Left kidney (tissue), 2 donors: ENCODE data around the gene SIPA1L3. TPM values are rescaled to one million over a fixed set of nuclear protein-coding genes. Genes with fewer than 3 reads are reported as not detected.

ENCODE experiments used
- DNase-seq: peaks from one replicate; pipeline ENCODE4 v3.0.0-alpha.2; 2013
- polyA plus RNA-seq: library from polyadenylated mRNA; unstranded; fragments of 120-200 nt; gene quantifications from one replicate; pipeline ENCODE4 v1.2.1, GENCODE V29; 2013; ENCODE audit not compliant: insufficient read length

Gene SIPA1L3
- polyA plus RNA-seq, 1 donor = 27.7 TPM

DNA sequence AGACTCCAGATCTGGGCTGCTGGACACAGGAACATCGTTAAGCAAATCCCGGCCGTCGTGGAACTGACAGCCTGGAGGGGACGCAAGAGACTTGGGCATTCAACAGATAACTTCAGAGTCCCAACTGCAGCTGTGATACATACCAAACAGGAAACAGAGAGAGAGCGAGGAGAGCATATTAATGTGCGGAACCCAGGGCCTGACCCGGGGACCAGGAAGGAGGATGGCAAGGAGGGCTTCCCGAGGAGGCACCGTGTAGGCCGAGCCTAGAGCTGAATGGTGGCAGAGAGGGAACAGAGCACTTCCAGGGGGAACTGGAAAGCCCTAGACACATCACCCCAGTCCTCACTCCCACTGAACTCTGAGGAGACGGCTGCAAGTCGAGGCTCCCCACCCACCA lies 68.1 kb downstream of the SIPA1L3 start:
- DNase-seq = no peak

DNA sequence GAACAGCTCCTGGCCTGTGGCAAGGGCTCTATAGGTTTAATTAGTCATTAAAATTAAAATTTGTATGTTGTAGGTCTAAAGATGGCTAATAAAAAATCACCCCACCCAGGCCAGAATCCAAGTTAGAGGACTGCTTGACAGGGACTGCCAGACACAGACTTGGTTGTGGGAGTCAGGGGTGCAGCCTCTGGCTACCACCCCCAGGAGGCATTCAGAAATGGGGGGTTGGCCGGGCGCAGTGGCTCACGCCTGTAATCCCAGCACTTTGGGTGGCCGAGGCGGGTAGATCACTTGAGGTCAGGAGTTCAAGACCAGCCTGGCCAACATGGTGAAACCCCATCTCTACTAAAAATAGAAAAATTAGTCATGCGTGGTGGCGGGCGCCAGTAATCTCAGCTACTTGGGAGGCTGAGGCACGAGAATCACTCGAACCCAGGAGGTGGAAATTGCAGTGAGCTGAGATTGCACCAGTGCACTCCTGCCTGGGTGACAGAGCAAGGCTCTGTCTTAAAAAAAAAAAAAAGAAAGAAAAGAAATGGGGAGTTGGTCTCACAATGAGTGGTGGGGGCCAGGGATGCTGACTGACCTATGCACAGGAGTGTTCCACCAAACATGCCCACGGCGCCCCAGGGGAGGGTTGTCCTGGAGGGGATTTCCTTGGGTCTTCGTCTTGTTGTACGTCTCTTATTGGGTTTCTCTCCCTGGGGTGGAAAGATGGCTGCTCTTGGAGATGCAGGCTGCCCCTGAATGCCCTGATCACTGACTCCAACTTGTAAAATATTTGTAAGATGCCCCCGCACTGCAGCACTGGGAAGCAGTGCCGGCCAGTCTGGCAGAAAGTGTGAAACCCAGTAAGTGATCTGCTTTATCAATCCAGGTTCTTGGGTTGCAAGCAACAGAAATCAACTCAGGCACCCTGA lies 68.8 kb downstream of the SIPA1L3 start:
- no peak for DNase-seq

DNA sequence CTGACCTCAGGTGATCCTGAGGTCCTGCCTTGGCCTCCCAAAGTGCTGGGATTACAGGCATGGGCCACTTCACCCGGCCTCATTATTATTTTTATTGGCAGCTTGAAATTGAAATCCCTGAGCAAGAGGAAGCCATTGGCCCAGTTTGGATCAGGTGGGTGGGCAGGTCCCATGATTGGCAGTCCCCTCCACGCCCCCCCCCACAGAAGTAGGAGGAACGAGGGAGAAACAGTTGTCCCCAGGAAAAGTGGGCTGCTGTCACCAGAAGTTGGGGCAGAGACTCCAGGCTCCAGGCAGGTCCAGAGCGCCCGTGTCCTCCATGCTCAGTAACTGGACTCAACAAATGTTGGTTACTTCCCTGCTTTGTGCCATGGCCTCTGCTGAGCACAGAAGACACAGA lies 70.4 kb downstream of the SIPA1L3 start:
- DNase-seq = no peak

DNA sequence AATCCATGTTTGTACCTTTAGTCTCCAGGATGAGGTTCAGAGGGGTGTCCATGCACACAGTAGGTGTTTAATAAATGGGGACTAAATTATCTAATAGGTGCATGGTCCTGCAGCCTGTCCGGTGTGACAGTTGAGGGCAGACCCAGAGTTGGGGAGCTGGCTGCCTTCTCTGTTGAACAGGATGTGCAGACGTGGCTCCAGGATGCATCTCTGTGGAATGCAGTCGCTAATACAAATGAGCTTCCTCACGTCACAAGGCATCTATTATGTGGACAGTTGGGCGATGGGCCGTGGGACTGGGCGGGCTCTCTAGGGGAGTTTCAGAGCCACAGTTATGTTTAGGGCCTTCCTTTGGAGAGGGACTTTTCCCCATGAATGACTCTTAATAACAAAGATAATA lies 71.0 kb downstream of the SIPA1L3 start:
- no peak for DNase-seq

DNA sequence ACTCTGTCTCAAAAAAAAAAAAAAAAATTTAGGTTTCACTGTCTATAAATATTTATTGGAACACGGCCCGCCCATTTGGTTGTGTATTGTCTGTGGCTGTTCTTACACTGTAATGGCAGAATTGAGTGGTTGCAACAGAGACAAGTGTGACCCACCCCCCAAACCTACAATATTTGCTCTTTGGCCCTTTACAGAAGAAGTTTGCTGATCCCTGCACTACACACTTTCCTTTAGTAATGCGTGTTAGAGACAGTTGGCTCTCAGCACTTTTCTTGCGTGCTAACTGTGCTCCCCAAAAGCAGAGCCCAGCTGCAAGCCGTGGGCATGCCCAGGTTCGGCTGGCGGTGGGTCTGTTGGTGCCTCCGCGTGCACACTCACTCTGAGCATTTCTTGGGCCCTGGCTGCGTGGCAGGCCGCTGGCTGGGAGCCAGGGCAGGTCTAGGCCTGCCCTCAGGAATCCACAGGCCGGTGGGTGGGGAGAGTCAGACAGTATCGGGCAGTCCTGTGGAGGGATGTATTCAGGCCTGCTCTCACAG lies 72.6 kb downstream of the SIPA1L3 start:
- no peak for DNase-seq

DNA sequence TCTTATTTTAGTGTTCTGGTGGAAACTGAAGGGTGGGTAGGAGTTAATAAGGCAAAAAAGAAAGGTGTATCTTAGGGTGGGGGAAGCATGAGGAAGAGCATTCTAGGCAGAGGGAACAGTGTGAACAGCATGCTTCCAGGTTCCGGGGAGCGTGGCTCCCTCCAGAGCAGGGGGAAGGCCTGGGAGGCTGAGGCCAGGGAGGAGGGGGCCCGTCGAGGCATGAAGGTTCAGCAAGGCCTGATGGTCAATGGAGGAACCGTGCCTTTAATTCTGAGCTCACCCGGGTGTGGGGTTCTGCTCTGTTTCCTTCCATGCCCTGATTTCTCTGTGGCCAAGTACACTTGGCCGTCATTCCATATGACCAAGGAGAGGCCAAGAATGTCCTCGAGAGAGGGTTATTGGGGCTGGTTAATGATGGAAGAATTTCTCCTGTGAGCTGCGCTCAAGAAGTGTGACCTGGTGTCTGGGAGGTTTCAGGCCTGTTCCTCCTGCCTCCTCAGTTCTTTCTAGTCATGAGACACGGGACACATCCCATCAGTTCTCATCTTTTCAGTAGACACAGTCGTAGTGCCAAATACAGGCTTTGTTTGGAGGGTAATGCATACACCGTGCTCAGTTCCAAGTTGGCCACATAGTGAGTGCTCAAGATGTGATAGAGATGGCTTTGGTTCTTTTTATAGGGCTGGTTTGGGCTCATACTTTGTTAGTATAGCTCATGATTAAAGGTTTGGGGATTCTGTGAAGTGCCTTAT lies 73.6 kb downstream of the SIPA1L3 start:
- DNase-seq = peak; percentile 33

DNA sequence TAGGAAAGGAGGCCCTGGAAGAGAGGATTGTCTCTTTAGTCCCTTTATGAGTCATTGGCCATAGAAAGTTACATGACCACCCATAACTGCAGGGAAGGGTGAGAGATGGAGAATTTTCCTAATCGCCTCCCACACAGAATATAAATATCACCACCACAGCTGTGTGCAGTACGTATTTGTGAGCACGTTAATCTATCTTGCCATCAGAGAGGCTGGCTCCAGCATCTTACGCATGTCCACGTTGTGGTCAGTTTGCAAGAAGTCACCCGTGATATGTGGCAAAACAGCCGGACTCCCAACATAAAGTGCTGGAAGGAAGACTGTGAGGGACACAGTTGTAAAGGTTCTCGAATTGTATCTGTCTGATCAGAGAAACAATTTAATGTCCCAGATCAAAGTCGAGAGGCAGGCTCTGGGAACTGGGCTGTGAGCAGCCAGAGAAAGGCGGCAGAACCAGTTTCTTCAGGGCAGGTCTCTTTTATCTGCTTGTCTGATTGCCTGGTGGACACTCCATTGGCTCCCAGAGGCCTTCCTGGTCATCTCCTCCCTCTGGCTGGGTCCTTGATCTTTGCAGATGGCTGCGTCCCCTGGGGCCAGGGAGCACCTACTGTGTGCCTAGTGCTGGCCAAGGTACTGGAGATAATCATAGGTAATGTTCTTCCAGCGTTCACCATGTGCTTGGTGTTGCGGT lies 74.9 kb downstream of the SIPA1L3 start:
- DNase-seq = no peak

DNA sequence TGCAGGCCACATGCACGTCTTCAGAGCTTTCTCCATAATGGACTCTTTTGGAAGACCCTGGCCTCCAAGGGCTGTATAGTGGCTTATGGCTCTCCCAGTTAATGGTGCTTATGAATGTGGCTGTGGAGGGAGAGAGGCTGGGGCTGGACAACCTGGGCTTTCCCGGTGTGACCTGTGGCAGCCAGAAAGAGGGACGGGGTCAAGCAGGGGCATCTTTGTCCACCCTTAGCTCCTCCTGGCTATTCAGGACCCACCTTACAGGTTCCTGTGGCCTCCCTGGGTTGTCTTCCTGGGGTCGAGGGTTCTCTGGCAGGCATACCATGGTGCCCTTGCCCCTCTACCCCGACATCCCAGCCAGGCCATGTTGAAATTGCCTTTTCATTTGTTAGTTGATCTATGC lies 75.6 kb downstream of the SIPA1L3 start:
- no peak for DNase-seq

DNA sequence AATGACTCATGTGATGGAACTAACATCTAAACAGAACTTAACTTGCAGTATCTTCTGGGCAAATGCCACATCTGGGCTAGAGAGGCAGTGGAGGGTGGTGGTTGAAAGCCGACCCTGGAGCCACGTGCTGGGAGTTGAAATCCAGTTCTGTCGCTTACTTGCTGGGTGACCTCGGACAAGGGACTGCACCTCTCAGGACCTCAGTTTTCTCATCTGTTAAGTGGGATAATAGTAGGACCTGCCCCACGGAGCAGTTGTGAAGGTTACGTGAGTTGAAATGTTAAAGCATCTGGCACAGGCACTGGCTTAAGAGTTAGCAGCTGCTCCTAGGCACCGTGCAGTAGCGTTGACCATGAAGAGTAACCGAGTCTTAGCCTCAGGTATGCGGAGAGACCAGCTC lies 76.1 kb downstream of the SIPA1L3 start:
- no peak for DNase-seq

DNA sequence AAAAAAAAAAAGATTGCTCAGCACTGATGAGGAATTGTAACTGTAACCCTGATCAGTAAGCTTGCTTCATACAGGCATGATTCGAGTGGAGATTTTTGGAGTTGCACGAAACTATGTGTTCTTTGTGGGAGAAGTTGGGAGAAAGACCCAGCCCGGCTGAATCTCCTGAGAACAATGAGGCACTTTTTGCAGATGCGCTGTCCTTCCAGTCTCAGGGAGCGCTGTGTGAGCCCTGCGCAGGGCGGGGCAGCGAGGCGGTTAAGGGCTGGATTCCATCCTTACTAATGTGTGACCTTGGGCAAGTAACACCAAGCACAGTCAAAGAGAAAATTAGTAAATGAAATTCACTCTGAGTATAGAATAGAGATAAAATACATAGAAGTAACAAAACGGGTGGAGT lies 76.9 kb downstream of the SIPA1L3 start:
- no peak for DNase-seq

DNA sequence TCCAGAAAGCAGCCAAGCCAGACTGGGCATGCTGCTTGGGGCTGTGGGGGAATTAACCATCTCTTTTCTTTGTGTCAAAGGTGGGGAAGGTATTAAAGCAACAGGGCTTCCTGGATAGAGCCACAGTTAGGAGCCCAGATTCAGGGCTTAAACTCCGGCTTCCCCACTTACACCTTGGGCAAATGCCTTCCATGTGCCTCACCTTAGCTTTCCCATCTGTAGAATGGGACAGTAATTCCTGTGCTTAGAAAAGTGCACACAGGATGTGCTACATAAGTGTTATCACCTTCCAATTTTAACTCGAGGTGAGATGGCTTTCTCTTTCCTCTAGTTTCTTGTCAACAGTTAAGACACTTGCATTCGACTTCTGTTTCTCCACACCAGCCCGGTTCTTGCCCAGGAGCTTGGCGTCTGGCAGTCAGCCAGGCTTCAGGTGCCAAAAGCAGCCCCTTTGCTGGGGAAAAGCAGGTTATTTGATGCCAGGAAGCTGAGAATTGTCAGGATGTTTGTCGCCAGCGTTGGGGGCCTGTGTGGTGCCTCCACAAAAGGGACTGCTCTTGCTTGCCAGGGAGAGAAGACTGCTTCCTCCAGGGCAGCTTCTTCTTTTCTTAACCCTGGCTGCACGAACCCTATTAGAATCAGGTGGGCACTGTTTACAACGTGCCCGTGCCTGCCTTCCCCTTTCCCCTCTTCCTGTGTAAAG lies 79.2 kb downstream of the SIPA1L3 start:
- no peak for DNase-seq

DNA sequence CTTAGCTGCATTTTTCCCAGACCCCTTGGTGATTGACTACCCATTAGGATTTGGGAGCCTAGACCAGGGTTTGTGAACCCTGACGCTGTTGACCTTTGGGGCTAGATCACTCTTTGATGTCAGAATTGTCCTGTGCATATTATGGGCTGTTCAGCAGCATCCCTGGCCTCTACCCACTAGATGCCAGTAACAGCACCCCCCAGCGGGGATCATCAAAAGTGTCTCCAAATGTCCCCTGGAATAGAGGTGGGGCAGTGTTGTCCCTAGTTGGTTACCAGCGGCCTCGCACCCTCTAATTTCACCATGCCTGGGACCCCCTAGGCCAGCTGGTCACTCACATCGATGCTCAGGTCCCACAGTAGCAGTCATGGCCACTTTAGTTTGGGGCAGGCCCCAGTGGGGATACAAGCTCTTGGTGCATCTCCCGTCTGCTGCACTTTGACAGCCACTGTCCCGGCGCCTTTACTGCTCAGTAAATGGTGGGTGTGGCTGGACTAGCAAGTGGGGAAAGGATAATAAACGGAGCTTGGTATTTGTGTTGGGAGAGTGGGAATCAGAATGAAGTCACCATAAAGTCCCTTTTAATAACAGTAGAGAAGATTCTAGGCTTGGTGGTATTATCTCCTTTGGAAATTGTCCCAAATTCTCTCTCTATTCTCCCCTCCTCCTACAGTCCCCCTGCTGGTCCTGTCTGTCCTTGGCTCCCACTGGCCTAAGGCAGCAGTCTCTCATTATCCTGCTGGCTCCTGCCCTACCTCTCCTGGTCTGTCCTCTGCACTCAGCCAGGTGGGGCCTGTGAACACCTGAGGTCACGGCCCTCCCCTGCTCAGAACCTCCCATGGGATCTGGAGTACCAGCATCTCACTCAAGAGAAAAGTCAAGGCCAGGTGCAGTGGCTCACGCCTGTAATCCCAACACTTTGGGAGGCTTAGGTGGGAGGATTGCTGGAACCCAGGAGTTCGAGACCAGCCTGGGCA lies 80.6 kb downstream of the SIPA1L3 start:
- no peak for DNase-seq

DNA sequence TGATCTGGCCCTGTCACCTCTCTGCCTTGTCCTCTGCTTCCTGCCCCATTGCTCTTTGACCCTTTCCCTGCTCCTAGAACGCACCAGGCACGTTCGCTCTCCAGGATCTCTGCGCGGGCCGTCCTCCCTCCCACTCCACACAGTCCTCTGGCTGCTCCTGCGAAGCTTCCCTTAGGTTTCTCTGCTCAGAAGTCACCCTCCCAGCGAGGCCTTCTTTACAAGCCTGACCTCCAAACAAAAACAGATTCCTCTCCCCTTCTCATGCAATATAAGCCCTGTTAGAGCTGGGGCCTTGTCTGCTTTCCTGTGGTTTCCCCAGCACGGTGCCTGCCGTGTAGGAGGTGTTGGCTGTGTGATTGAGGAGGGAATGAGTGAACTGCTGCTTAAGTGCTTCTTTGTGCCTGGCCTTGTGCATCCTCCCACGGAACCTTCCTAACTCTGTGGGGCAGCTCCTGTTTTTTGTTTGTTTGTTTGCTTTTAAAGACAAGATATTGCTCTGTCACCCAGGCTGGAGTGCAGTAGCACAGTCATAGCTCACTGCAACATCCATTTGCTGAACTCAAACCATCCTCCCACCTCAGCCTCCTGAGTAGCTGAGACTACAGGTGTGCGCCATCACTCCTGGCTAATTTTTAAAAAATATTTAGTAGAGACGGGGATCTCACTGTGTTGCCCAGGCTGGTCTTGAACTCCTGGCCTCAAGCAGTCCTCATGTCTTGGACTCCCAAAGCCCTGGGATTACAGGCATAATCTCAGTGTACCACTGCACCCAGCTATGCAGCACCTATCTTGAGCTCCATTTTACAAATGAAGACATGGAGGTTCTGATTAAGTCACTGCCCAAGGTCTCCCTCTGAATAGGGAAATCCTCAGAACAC lies 82.0 kb downstream of the SIPA1L3 start:
- DNase-seq = no peak

DNA sequence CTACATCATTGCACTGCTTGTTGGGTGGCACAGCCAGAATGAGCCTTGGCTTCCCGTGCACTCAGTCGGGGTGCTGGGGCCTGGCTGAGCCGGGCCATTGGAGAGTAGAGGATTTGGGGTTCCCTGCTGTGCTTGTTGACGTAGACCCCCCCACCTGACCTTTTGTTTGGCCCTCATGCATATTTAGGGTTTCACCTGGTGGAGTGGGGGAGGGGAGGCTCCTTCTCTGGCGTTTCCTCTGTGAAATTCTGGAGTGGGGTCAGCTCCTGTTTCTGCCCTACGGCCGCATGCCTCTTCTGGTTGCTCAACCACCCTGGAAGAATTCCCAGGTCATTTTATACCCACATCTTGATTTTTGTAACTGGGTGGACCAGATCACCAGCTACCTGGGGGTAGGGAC lies 82.8 kb downstream of the SIPA1L3 start:
- DNase-seq = no peak

DNA sequence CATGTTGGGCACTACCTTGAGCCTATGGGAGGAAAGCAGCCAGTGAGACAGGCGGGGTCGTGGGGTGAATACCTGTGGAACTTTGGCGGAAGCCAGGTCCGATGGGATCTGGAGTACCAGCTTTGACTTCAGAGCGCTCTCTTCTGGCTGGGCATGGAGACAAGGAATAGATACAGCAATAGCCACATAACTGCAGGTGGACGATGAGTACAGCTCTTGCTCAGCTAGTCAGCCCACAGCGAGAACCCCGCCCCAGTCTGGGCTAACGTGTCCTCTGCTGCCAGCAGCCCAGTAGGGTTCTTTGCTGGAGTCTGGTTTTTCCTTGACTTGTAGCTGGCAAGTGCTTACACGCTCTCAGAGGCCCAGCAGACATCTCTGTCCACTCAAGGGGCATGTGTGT lies 83.4 kb downstream of the SIPA1L3 start:
- DNase-seq = no peak

DNA sequence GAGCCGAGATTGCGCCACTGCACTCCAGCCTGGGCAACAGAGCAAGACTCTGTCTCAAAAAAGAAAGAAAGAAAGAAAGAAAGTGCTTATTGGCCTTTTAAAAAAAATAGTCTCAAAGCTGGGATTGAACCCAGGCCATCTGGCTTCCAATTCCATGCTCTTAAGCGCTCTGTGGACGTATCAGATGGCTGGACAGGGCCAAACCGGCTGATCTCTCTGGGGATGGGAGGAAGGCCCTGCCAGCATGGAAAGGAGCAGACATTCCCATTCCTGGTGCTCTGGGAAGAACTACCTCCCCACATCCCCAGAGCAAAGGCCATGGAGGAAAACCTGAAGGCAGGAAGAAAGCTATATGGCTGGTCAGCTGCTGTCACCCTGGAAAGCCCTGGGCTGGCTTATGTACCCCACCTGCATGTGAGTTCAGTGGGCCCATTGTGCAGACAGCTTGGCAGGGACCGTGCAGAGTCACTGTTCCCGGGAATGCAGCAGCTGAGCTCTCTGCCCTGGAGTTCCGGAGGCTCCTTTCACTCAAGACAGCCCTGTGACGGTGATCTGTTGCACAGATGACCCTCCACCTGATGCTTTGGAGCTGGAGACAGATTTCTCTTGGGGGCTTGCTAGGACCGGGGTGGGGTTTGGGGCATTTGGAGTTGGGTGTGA lies 84.3 kb downstream of the SIPA1L3 start:
- DNase-seq = no peak

DNA sequence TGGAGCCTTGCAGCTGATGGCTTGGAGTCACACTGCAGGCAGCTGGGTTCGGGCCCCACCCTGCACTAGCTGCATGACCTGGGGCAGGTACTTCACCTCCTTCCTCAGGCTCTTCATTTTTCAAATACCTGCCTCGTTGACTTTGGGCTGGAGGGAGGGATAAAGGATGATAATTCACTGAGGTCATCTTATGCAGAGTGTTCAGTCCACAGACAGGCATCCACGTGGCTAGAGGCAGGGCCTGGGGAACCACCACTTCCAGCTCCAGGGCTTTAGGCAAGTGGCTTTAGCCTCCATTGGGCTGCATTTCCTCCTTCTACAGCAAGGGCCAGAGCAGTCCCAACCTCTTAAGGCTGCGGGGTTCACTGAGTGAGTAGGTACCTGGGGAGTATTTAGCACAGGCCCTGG lies 84.8 kb downstream of the SIPA1L3 start:
- no peak for DNase-seq

DNA sequence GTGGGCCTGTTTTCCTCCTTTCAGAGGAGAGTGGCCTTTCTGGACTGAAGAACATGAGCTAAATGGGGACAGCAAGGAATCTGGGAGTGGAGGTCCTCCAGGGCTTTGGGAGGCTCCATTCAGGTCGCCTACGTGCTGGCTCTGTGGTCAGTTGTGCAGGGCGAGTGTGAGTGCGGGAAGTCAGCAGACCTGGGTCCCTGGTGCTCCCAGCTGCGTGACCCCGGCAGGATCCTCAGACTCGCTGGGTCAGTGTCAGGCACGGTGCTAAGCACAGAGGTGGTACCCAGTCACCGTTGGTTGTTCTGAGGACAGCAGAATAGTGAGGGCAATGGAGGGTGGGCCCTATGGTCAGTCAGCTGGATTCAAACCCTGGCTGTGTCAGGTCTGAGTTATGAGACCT lies 85.8 kb downstream of the SIPA1L3 start:
- DNase-seq = no peak

DNA sequence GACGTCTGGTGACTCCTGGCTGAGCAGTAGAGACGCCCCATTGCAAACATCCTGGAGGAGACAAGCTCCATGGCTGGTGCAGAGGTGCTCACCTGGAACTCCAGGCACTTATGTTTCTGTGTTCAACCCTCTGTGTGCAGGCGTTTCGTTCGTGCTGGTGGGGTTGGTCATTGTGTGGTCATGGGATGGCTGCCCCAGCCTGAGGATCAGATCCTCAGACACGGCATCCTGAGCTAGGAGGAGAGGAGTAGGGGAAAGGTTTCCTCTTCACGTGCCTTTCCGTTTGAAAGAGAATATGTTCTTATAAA lies 87.8 kb downstream of the SIPA1L3 start:
- no peak for DNase-seq
